GM04503 (cell line): Measurements from ENCODE around the gene ZNF705A.
"Not testable (repeated sequence)": the region's sequence is repeated elsewhere in the genome, so short reads cannot be mapped to it uniquely, and the experiment has no call there.

Experiments used
- DNase-seq: peaks from one replicate; pipeline ENCODE4 v3.0.0-alpha.2; 2012; ENCODE audit warnings: low read depth

The ZNF705A gene

GRCh38 chr12:8156845-8157244, at the start of gene ZNF705A:
Gene ZNF705A, plus strand, starts transcription at chr12:8157015. Its CDS starts 15,611 bp downstream, at chr12:8172626.
- no peak for DNase-seq

GRCh38 chr12:8108808-8109398, 47.9 kb upstream of the ZNF705A start:
- DNase-seq, result peak; percentile 15

GRCh38 chr12:8113117-8113516, 43.7 kb upstream of the ZNF705A start:
- DNase-seq, result not testable (repeated sequence)

- DNase-seq, result no peak
Observed at GRCh38 chr12:8120072-8120713, 36.6 kb upstream of the ZNF705A start.

- no peak for DNase-seq
Observed at GRCh38 chr12:8123124-8123912, 33.5 kb upstream of the ZNF705A start, which contains the start of gene CLEC4A. Gene CLEC4A, plus strand, starts transcription at chr12:8123617. Its CDS starts 262 bp downstream, at chr12:8123879.

GRCh38 chr12:8127138-8127537, 29.7 kb upstream of the ZNF705A start:
- no peak for DNase-seq

- DNase-seq, result not testable (repeated sequence)
Observed at GRCh38 chr12:8133636-8134397, 23.0 kb upstream of the ZNF705A start.

GRCh38 chr12:8134398-8134930, 22.4 kb upstream of the ZNF705A start:
- DNase-seq, result not testable (repeated sequence)

- DNase-seq, result not testable (repeated sequence)
Observed at GRCh38 chr12:8141647-8142046, 15.2 kb upstream of the ZNF705A start.

- DNase-seq, result no peak
Observed at GRCh38 chr12:8143261-8143660, 13.6 kb upstream of the ZNF705A start.

GRCh38 chr12:8145754-8146441, 10.9 kb upstream of the ZNF705A start:
- peak; percentile 15 for DNase-seq

- DNase-seq, result no peak
Observed at GRCh38 chr12:8146442-8146771, 10.4 kb upstream of the ZNF705A start.

GRCh38 chr12:8154526-8154925, 2.3 kb upstream of the ZNF705A start:
- no peak for DNase-seq

- no peak for DNase-seq
Observed at GRCh38 chr12:8156416-8156815, 399 bp upstream of the ZNF705A start.

GRCh38 chr12:8157484-8158198, 826 bp downstream of the ZNF705A start:
- no peak for DNase-seq

GRCh38 chr12:8172911-8173310, 16.1 kb downstream of the ZNF705A start:
- not testable (repeated sequence) for DNase-seq

GRCh38 chr12:8179989-8180585, 23.3 kb downstream of the ZNF705A start:
- not testable (repeated sequence) for DNase-seq

GRCh38 chr12:8181271-8181670, 24.5 kb downstream of the ZNF705A start:
- not testable (repeated sequence) for DNase-seq

- DNase-seq, result not testable (repeated sequence)
Observed at GRCh38 chr12:8182923-8183322, 26.1 kb downstream of the ZNF705A start.

- not testable (repeated sequence) for DNase-seq
Observed at GRCh38 chr12:8183346-8183745, 26.5 kb downstream of the ZNF705A start.
